Sigmoid colon (tissue), 4 donors: Measurements from ENCODE around the gene RAB23.

Experiments used
- EP300 ChIP-seq, 4 donors: sonication (generic); formaldehyde crosslinking; IDR thresholded peaks; one replicate each; pipeline ENCODE4 v1.6.1; 2017; ENCODE audit warnings: antibody characterized with exemption in 4 of 4
- POLR2A ChIP-seq, 2 donors: fragments of 450-650 bp; IDR thresholded peaks; one replicate each; pipeline ENCODE4 v1.6.1; 2016; ENCODE audit warnings: antibody characterized with exemption in 2 of 2, mild to moderate bottlenecking in 2 of 2, moderate library complexity in 2 of 2

GRCh38 chr6:57182017-57182432, 40.1 kb downstream of the RAB23 start:
- no peak for TF ChIP-seq POLR2A (IDR thresholded peaks at IDR 0.05)
- no peak for TF ChIP-seq EP300 (IDR thresholded peaks at IDR 0.05)
